BE2C (cell line): ENCODE results near the gene BSG.
"Not testable (repeated sequence)": the region's sequence is repeated elsewhere in the genome, so short reads cannot be mapped to it uniquely, and the experiment has no call there.

Experiments
- DNase-seq: peaks from one replicate; pipeline ENCODE4 v3.0.0-alpha.2; 2020
- H3K27me3 ChIP-seq: fragments of 250-450 bp; sonication (Bioruptor Pico); 2 replicates; pipeline ENCODE4 v1.5.1; 2020; ENCODE audit warnings: mild to moderate bottlenecking
- H3K36me3 ChIP-seq: fragments of 250-450 bp; sonication (Bioruptor Pico); 2 replicates; pipeline ENCODE4 v1.5.1; 2020; ENCODE audit warnings: mild to moderate bottlenecking
- H3K4me1 ChIP-seq: fragments of 250-450 bp; sonication (Bioruptor Pico); 2 replicates; pipeline ENCODE4 v1.5.1; 2020
- H3K4me3 ChIP-seq: 2 replicates; pipeline ENCODE4 v1.5.1; 2011; ENCODE audit warnings: low read depth, low read length
- H3K9me3 ChIP-seq: fragments of 250-450 bp; sonication (Bioruptor Pico); 2 replicates; pipeline ENCODE4 v1.5.1; 2020
- CTCF ChIP-seq: IDR thresholded peaks from 2 replicates; pipeline ENCODE4 v1.5.1; 2012; ENCODE audit warnings: mild to moderate bottlenecking, low read depth, low read length

Gene BSG

GRCh38 chr19:620166-620862 lies 47.9 kb downstream of the BSG start:
- no peaks in the 10 kb centered on the region for H3K9me3 ChIP-seq
- H3K4me1 ChIP-seq: peaks cover 6% of the 10 kb centered on the region
- TF ChIP-seq CTCF: no peak
- DNase-seq: no peak
- H3K4me3 ChIP-seq: no peak overlapping the region
- H3K27me3 ChIP-seq: no peaks in the 10 kb centered on the region
- H3K36me3 ChIP-seq: peaks cover 66% of the 10 kb centered on the region

DNA sequence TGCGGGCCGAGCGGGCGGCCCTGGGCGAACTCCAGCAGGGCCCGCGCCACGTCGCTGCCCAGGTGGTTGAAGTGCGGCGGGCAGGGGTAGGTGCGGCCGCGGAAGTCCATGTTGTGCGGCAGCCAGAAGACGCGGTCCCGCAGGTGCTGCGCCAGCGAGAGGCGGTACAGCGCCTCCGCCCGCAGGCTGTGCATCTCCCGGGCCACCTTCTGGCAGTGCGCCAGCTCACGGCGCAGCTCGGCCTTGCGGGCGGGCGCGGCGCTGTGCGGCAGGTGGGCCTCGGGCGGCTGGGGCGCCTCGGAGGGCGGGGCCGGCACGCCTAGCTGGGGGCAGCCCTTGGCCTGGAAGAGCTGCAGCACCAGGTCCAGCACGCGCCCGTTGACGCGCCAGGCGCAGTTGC lies 48.8 kb downstream of the BSG start:
- H3K36me3 ChIP-seq: peaks cover 70% of the 10 kb centered on the region
- H3K4me3 ChIP-seq, H3K4me1 ChIP-seq, H3K27me3 ChIP-seq, DNase-seq, H3K9me3 ChIP-seq: not testable (repeated sequence)

DNA sequence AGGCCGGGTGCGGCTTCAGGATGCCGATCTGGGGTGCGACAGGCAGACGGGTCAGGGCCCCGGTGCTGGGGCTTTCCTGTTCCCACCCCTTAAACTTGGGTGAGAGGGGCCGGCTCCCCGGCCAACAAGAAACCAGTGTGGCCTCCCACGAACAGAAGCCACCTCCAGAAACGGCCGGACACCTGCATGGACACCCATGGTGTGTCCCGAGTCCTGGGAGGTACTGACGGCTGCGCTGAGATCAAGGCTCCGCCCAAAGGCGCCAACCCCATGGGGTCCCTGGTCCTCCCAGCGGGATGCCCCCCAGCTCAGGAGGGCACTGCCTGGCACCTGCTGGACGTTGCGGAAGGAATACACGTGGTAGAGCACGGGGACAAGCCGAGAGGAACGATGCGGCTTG lies 49.4 kb downstream of the BSG start:
- no peak for TF ChIP-seq CTCF
- H3K4me1 ChIP-seq: peaks cover 6% of the 10 kb centered on the region
- no peak for DNase-seq
- no peak overlapping the region for H3K4me3 ChIP-seq
- peaks cover 70% of the 10 kb centered on the region for H3K36me3 ChIP-seq
- no peaks in the 10 kb centered on the region for H3K27me3 ChIP-seq
- H3K9me3 ChIP-seq: no peaks in the 10 kb centered on the region

- no peak for TF ChIP-seq CTCF
These were observed 50.3 kb downstream of the BSG start for GRCh38 chr19:622666-623065.

GRCh38 chr19:623175-623916 lies 51.0 kb downstream of the BSG start:
- H3K36me3 ChIP-seq: peaks cover 74% of the 10 kb centered on the region
- no peaks in the 10 kb centered on the region for H3K27me3 ChIP-seq
- no peaks in the 10 kb centered on the region for H3K9me3 ChIP-seq
- no peak for TF ChIP-seq CTCF
- H3K4me1 ChIP-seq: peaks cover 6% of the 10 kb centered on the region
- H3K4me3 ChIP-seq: no peak overlapping the region
- DNase-seq: no peak

More at GRCh38 chr19:622666-623065, 50.3 kb downstream of the BSG start:
- no peaks in the 10 kb centered on the region for H3K9me3 ChIP-seq
- peaks cover 6% of the 10 kb centered on the region for H3K4me1 ChIP-seq
- H3K4me3 ChIP-seq: no peak overlapping the region
- peaks cover 73% of the 10 kb centered on the region for H3K36me3 ChIP-seq
- no peak for DNase-seq
- no peaks in the 10 kb centered on the region for H3K27me3 ChIP-seq

DNA sequence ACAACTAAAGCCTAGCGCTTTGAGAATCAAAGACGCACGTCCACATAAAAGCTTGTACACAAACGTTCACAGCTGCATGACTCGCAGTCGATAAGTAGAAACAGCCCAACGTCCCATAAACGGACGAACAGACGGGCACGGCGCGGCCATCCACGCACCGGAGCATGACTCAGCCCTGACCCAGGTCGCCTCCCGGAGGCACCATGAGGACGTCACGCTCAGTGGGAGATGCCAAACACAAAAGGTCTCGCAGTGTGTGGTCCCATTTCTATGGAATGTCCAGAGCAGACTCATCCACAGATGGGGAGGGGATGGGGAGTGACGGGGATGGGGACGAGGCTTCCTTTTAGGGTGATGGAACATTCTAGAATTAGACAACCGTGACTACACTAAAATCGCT lies 51.6 kb downstream of the BSG start:
- H3K36me3 ChIP-seq: peaks cover 74% of the 10 kb centered on the region
- TF ChIP-seq CTCF: no peak

More for the DNA sequence above, 51.6 kb downstream of the BSG start:
- no peak overlapping the region for H3K4me3 ChIP-seq
- H3K4me1 ChIP-seq: peaks cover 6% of the 10 kb centered on the region
- H3K27me3 ChIP-seq: no peaks in the 10 kb centered on the region
- no peaks in the 10 kb centered on the region for H3K9me3 ChIP-seq
- peak; percentile 53 for DNase-seq
